ENCODE results near the gene TRO.

- TF ChIP-seq CTCF (IDR thresholded peaks at IDR 0.05) (no peak), EZH2 (IDR thresholded peaks at IDR 0.05; ENCODE audit: borderline replicate concordance, insufficient read depth, low read depth, low read length, poor library complexity, severe bottlenecking) (no peak)
These were observed 57.8 kb downstream of the TRO start for GRCh38 chrX:54978448-54978847.

Measured in B cell (primary cell).